ENCODE measurements around the gene SEMA3A. TPM values are rescaled to one million over a fixed set of nuclear protein-coding genes. Genes with fewer than 3 reads are reported as not detected.

SEMA3A gene
- total RNA-seq, 1 donor from 2014 or later, result 6.2 TPM

DNA sequence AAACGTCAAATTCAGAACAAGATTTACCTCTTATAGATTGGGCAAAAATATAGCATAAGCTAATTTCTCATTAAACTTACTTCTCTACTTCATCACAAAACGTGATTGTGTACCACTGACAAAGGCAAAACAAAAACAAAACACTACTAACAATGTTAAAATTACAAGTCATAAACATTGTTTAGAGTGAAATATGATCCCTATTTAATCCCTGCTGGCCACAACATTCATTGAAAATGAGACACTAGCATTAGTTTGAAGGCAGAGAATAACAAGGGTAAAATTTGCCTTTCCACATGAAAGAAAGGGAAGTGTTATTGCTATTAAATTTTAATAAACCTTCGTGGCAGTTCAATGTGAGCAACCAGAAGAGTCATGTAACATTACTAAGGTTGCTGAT, 45.0 kb downstream of the SEMA3A start:
- no peak for DNase-seq (ENCODE audit: low read depth)
- Histone ChIP-seq H3K36me3 (ENCODE audit: control insufficient read depth, insufficient read depth, low read length) (no peaks in the 10 kb centered on the region), H3K27me3 (ENCODE audit: control insufficient read depth, insufficient read depth, low read length) (no peaks in the 10 kb centered on the region), H3K4me3 (ENCODE audit: low read depth, low read length) (no peak overlapping the region)
- TF ChIP-seq, protein P1, sequence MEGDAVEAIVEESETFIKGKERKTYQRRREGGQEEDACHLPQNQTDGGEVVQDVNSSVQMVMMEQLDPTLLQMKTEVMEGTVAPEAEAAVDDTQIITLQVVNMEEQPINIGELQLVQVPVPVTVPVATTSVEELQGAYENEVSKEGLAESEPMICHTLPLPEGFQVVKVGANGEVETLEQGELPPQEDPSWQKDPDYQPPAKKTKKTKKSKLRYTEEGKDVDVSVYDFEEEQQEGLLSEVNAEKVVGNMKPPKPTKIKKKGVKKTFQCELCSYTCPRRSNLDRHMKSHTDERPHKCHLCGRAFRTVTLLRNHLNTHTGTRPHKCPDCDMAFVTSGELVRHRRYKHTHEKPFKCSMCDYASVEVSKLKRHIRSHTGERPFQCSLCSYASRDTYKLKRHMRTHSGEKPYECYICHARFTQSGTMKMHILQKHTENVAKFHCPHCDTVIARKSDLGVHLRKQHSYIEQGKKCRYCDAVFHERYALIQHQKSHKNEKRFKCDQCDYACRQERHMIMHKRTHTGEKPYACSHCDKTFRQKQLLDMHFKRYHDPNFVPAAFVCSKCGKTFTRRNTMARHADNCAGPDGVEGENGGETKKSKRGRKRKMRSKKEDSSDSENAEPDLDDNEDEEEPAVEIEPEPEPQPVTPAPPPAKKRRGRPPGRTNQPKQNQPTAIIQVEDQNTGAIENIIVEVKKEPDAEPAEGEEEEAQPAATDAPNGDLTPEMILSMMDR (IDR thresholded peaks at IDR 0.05; ENCODE audit: insufficient read depth, low read length, poor library complexity, severe bottlenecking), result no peak

DNA sequence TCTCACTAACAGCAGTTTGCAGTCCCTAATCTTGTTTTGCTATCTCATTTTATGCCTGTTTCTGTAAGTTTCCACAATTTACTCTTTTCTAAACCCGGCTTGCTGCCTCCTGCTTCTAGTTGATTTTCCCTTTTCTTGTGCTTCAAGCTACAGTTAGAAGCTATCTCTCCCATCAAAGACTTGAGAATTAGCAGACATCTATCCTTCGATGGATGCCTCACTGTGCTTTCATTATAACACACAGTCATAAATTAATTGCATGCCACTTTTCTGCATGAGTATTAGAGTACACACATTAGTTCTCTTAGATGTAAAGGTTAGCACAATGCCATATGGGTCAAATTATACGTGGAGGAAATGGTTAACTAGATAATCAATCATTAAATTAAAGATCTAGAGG, 48.7 kb downstream of the SEMA3A start:
- Histone ChIP-seq H3K27me3 (ENCODE audit: control insufficient read depth, insufficient read depth, low read length) (no peaks in the 10 kb centered on the region), H3K36me3 (ENCODE audit: control insufficient read depth, insufficient read depth, low read length) (no peaks in the 10 kb centered on the region), H3K4me3 (ENCODE audit: low read depth, low read length) (no peak overlapping the region)
- TF ChIP-seq, protein P1 (IDR thresholded peaks at IDR 0.05; ENCODE audit: insufficient read depth, low read length, poor library complexity, severe bottlenecking), result no peak
- DNase-seq (ENCODE audit: low read depth), result no peak

DNA sequence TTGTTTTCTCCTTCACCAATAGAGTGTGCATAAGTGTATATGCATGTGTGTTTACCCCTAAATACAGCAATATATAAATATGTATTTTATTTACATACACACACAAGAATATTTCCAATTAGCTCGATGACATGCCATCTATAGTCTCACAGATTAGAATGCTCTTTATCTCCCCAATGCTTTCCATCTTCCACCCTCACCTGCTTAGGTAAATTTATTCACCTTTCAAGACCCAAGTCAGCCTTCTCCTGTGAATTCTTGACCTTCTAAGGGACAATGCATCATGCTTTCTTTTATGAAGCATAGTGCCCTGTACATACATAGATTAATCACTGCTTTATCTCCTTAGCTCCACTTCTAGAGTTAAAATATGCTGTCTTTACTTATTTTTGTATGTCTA, 49.7 kb downstream of the SEMA3A start:
- TF ChIP-seq, protein P1 (IDR thresholded peaks at IDR 0.05; ENCODE audit: insufficient read depth, low read length, poor library complexity, severe bottlenecking), result no peak
- Histone ChIP-seq H3K4me3 (ENCODE audit: low read depth, low read length) (no peak overlapping the region), H3K36me3 (ENCODE audit: control insufficient read depth, insufficient read depth, low read length) (no peaks in the 10 kb centered on the region), H3K27me3 (ENCODE audit: control insufficient read depth, insufficient read depth, low read length) (no peaks in the 10 kb centered on the region)
- no peak for DNase-seq (ENCODE audit: low read depth)

DNA sequence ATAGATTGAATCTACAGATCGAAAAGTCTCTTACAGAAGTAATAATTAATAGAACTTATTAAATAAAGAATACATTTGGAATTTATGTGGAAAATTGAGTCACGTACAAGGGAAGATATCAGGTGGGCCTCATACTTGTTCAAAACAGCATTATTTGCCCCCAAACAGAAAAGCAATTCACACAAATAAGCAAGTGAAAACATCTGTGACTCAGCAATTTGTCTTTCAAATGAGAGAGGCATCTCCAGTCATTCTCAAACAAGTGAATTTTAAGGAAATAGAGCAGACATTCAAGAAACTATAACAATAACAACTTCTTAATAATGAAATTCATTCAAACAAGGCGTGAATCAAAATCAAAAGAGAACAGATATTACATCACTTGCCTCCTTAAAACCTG, 50.1 kb downstream of the SEMA3A start:
- TF ChIP-seq, protein P1 (IDR thresholded peaks at IDR 0.05; ENCODE audit: insufficient read depth, low read length, poor library complexity, severe bottlenecking), result no peak
- no peaks in the 10 kb centered on the region for H3K36me3 ChIP-seq (ENCODE audit: control insufficient read depth, insufficient read depth, low read length)
- H3K4me3 ChIP-seq (ENCODE audit: low read depth, low read length), result no peak overlapping the region
- no peaks in the 10 kb centered on the region for H3K27me3 ChIP-seq (ENCODE audit: control insufficient read depth, insufficient read depth, low read length)
- no peak for DNase-seq (ENCODE audit: low read depth)

DNA sequence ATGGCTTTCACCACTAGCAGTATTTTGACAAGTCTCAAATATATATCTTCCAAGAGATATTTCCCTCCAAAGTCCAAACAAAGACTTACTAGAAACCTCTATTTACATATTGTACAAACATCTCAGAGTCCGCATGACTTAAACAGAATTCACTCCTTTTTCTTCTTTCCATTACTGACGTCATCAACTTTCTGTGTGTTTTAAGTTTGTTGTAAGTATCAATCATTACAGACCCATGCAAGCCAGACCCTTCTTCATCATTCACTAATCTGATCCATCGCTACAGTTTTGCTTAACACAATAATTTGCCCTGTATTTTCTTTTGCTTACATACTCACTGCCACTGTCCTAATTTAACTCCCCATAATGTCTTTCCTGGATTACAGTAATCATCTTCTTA, 51.9 kb downstream of the SEMA3A start:
- Histone ChIP-seq H3K36me3 (ENCODE audit: control insufficient read depth, insufficient read depth, low read length) (no peaks in the 10 kb centered on the region), H3K27me3 (ENCODE audit: control insufficient read depth, insufficient read depth, low read length) (no peaks in the 10 kb centered on the region), H3K4me3 (ENCODE audit: low read depth, low read length) (no peak overlapping the region)
- no peak for DNase-seq (ENCODE audit: low read depth)
- TF ChIP-seq, protein P1 (IDR thresholded peaks at IDR 0.05; ENCODE audit: insufficient read depth, low read length, poor library complexity, severe bottlenecking), result no peak

DNA sequence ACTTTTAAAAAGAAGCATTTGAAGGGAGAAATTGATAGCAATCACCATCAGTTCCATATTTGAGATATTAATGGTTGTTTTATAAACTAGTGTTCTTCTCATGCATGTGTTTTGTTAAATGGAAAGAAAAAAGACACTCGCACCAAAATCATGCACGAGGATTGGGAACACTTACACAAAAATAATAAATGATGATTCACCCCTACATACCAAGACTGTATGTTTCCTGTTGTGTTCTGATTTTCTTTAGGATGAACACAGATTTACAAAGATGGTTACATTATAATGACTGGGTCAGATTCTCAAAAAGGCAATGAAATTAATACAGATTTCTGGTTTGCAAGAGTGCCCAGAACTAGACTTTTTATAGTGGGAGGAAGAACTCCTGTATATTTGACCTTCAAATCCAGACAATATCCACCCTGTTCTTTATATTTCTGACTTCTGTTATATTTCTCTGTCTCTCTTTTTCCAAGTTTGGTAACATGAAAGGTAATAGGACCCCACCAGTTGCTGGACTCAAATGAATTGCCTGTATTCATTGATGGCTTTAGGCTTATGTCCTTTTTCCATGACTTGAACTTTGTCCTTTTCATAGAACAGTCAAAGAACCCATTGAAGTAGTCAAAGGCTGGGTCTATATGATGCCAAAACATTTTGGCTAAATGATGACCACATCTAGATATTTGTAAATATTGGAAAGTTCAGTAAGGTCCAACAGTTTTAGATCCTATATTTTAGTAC, 54.4 kb downstream of the SEMA3A start:
- Histone ChIP-seq H3K36me3 (ENCODE audit: control insufficient read depth, insufficient read depth, low read length) (no peaks in the 10 kb centered on the region), H3K4me3 (ENCODE audit: low read depth, low read length) (no peak overlapping the region), H3K27me3 (ENCODE audit: control insufficient read depth, insufficient read depth, low read length) (no peaks in the 10 kb centered on the region)
- DNase-seq (ENCODE audit: low read depth), result no peak
- TF ChIP-seq, protein P1 (IDR thresholded peaks at IDR 0.05; ENCODE audit: insufficient read depth, low read length, poor library complexity, severe bottlenecking), result no peak
